GM12891 (cell line): ENCODE data around the gene CIB2.

Experiments used
- DNase-seq: peaks from one replicate; pipeline ENCODE4 v3.0.0; 2011; ENCODE audit warnings: low spot score; ENCODE audit not compliant: insufficient read length
- FAIRE-seq: peaks from 2 replicates; lab custom pipeline; 2011; peaks lifted over from hg19 to GRCh38; lab: Jason Lieb, UNC
- PAX5 ChIP-seq: IDR thresholded peaks from 2 replicates; pipeline ENCODE4 v1.6.1; 2011; ENCODE audit warnings: low read length, moderate library complexity, mild to moderate bottlenecking; ENCODE audit not compliant: insufficient read depth, severe bottlenecking
- POLR2A ChIP-seq: IDR thresholded peaks from 2 replicates; pipeline ENCODE4 v1.6.1; 2011; ENCODE audit warnings: low read depth, low read length, control low read depth
- POLR2AphosphoS5 ChIP-seq: IDR thresholded peaks from 2 replicates; pipeline ENCODE4 v1.6.1; 2011; ENCODE audit warnings: low read depth, low read length, control low read depth
- POU2F2 ChIP-seq: IDR thresholded peaks from 2 replicates; pipeline ENCODE4 v1.6.1; 2011; ENCODE audit warnings: low read depth, mild to moderate bottlenecking, control low read depth, low read length, moderate library complexity
- SPI1 ChIP-seq: IDR thresholded peaks from 2 replicates; pipeline ENCODE4 v1.6.1; 2011; ENCODE audit warnings: low read depth, low read length, control low read depth
- TAF1 ChIP-seq: IDR thresholded peaks from 2 replicates; pipeline ENCODE4 v1.6.1; 2011; ENCODE audit warnings: low read depth, low read length, control low read depth

CIB2 gene

GRCh38 chr15:78149805-78150751 is 18.8 kb upstream of the CIB2 start:
- no peak for TF ChIP-seq POLR2A
- no peak for TF ChIP-seq POU2F2
- no peak for TF ChIP-seq POLR2AphosphoS5
- no peak for TF ChIP-seq PAX5
- TF ChIP-seq SPI1, result no peak; the same call in 1 of the 2 replicates
- TF ChIP-seq TAF1, result no peak
- FAIRE-seq, result no peak

GRCh38 chr15:78149068-78149804 is 18.0 kb upstream of the CIB2 start, which contains the start of gene IDH3A:
Gene IDH3A (plus strand): TSS chr15:78149362. CDS start chr15:78149404, 42 bp downstream.
- peak; percentile 91 for DNase-seq
- peak; percentile 92 for TF ChIP-seq POLR2A
- TF ChIP-seq POU2F2, result peak; percentile 37; the same call in 1 of the 2 replicates
- TF ChIP-seq TAF1, result peak; percentile 87
- peak; percentile 85; the same call in 1 of the 2 replicates for TF ChIP-seq POLR2AphosphoS5
- TF ChIP-seq PAX5, result peak; percentile 17
- no peak for TF ChIP-seq SPI1
- peak; percentile 97 for FAIRE-seq

More at GRCh38 chr15:78149805-78150751, 18.8 kb upstream of the CIB2 start:
- DNase-seq, result no peak

GRCh38 chr15:78148392-78149067 is 17.3 kb upstream of the CIB2 start:
- TF ChIP-seq TAF1, result no peak
- no peak for TF ChIP-seq POLR2A
- TF ChIP-seq SPI1, result no peak
- TF ChIP-seq POU2F2, result no peak
- TF ChIP-seq PAX5, result no peak
- TF ChIP-seq POLR2AphosphoS5, result no peak
- DNase-seq (no peak), FAIRE-seq (no peak)

- no peak for TF ChIP-seq TAF1
- no peak for TF ChIP-seq POLR2A
- TF ChIP-seq SPI1, result no peak
- TF ChIP-seq PAX5, result no peak
- no peak for TF ChIP-seq POLR2AphosphoS5
- no peak for TF ChIP-seq POU2F2
- no peak for FAIRE-seq
Observed at GRCh38 chr15:78147566-78147965, 16.3 kb upstream of the CIB2 start.

GRCh38 chr15:78146425-78147154 is 15.3 kb upstream of the CIB2 start:
- no peak for DNase-seq
- no peak for TF ChIP-seq PAX5
- no peak for TF ChIP-seq POLR2A
- no peak for TF ChIP-seq POLR2AphosphoS5
- TF ChIP-seq SPI1, result no peak
- no peak for TF ChIP-seq POU2F2
- TF ChIP-seq TAF1, result no peak
- FAIRE-seq, result no peak

More at GRCh38 chr15:78147566-78147965, 16.3 kb upstream of the CIB2 start:
- no peak for DNase-seq

- no peak for TF ChIP-seq PAX5
- no peak for TF ChIP-seq TAF1
- no peak for FAIRE-seq
- DNase-seq, result no peak
Observed at GRCh38 chr15:78142332-78142731, 11.1 kb upstream of the CIB2 start.

- DNase-seq, result no peak
- TF ChIP-seq POLR2AphosphoS5 (no peak), TAF1 (no peak), POLR2A (no peak), PAX5 (no peak), SPI1 (no peak), POU2F2 (no peak)
- FAIRE-seq, result no peak
Observed at GRCh38 chr15:78140292-78140691, 9.0 kb upstream of the CIB2 start.

- TF ChIP-seq POLR2AphosphoS5, result no peak
- no peak for TF ChIP-seq SPI1
- TF ChIP-seq POU2F2, result no peak
- TF ChIP-seq TAF1, result no peak
- TF ChIP-seq PAX5, result no peak
- TF ChIP-seq POLR2A, result no peak
- FAIRE-seq, result no peak
- DNase-seq, result no peak
Observed at GRCh38 chr15:78139578-78139977, 8.3 kb upstream of the CIB2 start.
